Mucosa of stomach (tissue), 1 donor: ENCODE data around the gene KIF17.

ENCODE experiments used
- H3K27me3 ChIP-seq: one replicate; pipeline ENCODE4 v1.7.0; 2013; ENCODE audit warnings: mild to moderate bottlenecking, low read length; ENCODE audit not compliant: control insufficient read depth, insufficient read depth
- H3K36me3 ChIP-seq: one replicate; pipeline ENCODE4 v1.7.0; 2013; ENCODE audit warnings: low read length; ENCODE audit not compliant: control insufficient read depth, insufficient read depth
- H3K4me1 ChIP-seq: one replicate; pipeline ENCODE4 v1.7.0; 2013; ENCODE audit warnings: mild to moderate bottlenecking, low read length; ENCODE audit not compliant: control insufficient read depth, insufficient read depth
- H3K4me3 ChIP-seq: one replicate; pipeline ENCODE4 v1.7.0; 2013; ENCODE audit warnings: low read length
- H3K9ac ChIP-seq: one replicate; pipeline ENCODE4 v1.7.0; 2013; ENCODE audit warnings: mild to moderate bottlenecking, low read length, moderate library complexity
- H3K9me3 ChIP-seq: one replicate; pipeline ENCODE4 v1.7.0; 2013; ENCODE audit warnings: mild to moderate bottlenecking, low read length, moderate library complexity; ENCODE audit not compliant: control insufficient read depth
- donor health status: Pancreatic carcinoma.

The KIF17 gene

DNA sequence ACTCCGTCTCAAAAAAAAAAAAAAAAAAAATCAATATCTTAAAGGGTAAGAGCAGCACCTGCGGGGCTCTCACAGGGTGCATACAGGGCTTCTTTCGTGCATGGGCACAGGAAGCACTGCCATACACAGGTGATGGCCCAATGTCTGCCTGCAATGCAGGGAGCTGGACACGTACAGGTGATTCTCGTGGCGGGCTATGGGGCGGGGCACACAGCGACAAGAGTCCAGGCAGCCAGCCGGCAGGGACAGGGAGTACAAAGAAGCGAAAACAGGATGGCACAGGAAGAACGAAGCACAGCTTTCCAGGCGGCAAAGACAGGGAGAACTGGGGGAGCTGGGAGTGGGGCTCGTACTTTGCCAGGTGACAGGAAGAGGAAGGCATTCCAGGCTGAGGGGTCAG lies 1.6 kb downstream of the KIF17 start:
- H3K4me3 ChIP-seq: no peak overlapping the region
- peaks cover 28% of the 10 kb centered on the region for H3K27me3 ChIP-seq
- H3K4me1 ChIP-seq: no peaks in the 10 kb centered on the region
- no peak overlapping the region for H3K9ac ChIP-seq
- no peaks in the 10 kb centered on the region for H3K36me3 ChIP-seq
- no peaks in the 10 kb centered on the region for H3K9me3 ChIP-seq

GRCh38 chr1:20715406-20715805 lies 2.4 kb downstream of the KIF17 start:
- Histone ChIP-seq H3K9me3 (no peaks in the 10 kb centered on the region), H3K9ac (no peak overlapping the region), H3K4me3 (no peak overlapping the region), H3K27me3 (peaks cover 27% of the 10 kb centered on the region), H3K4me1 (no peaks in the 10 kb centered on the region), H3K36me3 (no peaks in the 10 kb centered on the region)

- no peaks in the 10 kb centered on the region for H3K4me1 ChIP-seq
- H3K9ac ChIP-seq: no peak overlapping the region
- no peaks in the 10 kb centered on the region for H3K9me3 ChIP-seq
- H3K36me3 ChIP-seq: no peaks in the 10 kb centered on the region
- H3K4me3 ChIP-seq: no peak overlapping the region
- peaks cover 26% of the 10 kb centered on the region for H3K27me3 ChIP-seq
These were observed 4.4 kb downstream of the KIF17 start for GRCh38 chr1:20713440-20713839.

DNA sequence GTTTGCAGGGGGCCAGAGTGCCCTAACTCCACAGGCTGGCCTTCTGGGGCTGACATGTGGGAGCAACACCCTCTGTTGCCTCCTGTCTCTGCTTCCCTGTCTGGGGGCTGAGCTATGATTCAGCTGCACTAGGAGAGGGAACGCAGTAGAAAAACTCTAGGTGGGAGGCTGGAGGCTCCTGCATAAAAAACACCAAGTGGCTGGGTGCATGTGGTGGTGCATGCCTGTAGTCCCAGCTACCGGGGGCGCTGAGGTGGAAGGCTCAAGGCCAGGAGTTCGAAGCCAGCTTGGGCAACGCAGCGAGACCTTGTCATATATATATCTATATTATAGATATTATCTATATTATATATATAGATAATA lies 5.6 kb downstream of the KIF17 start:
- H3K4me1 ChIP-seq: no peaks in the 10 kb centered on the region
- H3K36me3 ChIP-seq: no peaks in the 10 kb centered on the region
- peaks cover 24% of the 10 kb centered on the region for H3K27me3 ChIP-seq
- H3K9me3 ChIP-seq: no peaks in the 10 kb centered on the region
- H3K9ac ChIP-seq: no peak overlapping the region
- H3K4me3 ChIP-seq: no peak overlapping the region

DNA sequence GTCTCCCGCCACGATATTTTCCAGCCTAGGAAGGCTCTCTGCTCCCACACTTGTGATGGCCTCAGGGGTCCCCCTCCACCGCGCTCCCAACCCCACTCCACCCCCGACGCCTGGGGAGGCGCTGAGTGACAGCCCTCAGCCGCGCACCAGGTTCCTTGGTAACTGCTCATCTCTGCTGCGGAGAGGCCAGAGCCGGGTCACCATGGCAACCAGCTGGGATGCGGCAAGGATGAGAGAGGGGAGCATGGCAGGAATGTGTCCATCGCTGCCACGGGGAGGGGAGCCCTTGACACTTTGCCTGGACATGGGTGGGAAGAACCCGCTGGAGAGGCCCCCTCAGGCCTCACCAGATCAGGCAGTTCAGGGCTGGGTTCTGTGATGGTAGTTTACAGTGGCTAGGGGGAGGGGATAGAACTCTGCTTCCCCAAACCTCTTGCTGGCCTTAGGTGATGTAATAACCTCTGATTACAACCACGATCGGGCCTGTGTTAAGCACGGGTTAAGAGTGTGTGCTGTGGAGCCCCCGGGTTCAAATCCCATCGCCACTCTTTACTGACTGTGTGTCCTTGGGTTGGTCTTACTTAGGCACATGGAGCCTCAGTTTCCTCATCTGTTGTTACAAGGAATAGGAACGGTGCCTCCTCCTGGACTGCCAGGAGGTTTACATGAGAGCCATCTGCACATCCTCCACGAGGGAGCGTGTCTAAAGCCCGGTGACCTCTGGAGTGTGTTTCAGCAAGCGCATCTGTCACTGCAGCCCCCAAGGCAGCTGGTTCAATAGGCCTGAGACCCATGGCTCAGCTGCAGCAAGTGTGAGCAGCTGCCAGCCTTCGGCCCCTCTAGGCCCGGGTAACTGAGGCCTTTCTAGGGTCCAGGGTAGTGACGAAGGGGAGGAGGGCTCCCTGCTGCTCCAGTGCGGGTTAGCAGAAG lies 6.3 kb downstream of the KIF17 start:
- Histone ChIP-seq H3K4me1 (no peaks in the 10 kb centered on the region), H3K27me3 (peaks cover 18% of the 10 kb centered on the region), H3K4me3 (no peak overlapping the region), H3K36me3 (no peaks in the 10 kb centered on the region), H3K9me3 (no peaks in the 10 kb centered on the region), H3K9ac (no peak overlapping the region)

DNA sequence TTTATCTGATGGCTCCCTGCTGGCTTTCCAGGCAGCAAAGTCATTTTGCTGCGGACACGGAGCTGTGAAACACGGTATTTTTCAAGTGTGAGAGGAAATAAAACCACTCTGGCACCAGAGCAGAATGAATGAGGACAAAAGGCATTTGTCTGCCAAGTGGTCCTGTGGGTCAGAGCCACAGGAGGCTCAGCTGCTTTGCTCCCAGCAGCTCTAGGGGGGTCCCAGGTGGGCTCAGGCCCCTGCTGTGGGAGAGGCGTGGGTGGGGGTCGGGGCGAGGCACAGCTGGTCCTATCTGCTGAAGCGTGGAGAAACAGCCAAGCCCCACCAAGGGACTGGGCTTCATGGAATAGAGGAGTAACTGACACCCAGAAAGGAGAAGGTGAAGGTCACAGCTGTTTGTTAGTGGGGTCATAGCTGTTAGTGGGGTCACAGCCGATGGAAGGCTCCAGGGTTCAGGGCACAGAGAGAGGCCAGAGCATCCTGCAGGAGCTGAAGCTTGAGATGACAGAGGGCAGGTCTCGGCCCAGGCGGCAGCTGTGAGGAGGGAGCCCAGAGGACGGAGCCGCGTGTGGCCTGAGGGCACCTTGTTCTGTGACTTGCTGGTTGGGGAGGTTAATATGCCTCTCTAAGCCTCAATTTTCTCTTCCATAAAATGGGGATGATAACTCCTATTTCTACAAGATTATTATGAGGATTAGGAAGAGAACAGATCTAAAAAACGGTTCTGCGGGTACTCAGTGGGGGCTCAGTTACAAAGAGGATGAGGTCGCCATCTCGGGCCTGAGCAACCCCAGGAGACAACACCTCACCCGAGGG lies 7.1 kb downstream of the KIF17 start:
- H3K4me1 ChIP-seq: no peaks in the 10 kb centered on the region
- H3K27me3 ChIP-seq: peaks cover 11% of the 10 kb centered on the region
- H3K9ac ChIP-seq: no peak overlapping the region
- H3K4me3 ChIP-seq: no peak overlapping the region
- no peaks in the 10 kb centered on the region for H3K9me3 ChIP-seq
- H3K36me3 ChIP-seq: no peaks in the 10 kb centered on the region

GRCh38 chr1:20709868-20710267 lies 7.9 kb downstream of the KIF17 start:
- no peaks in the 10 kb centered on the region for H3K9me3 ChIP-seq
- H3K36me3 ChIP-seq: no peaks in the 10 kb centered on the region
- H3K9ac ChIP-seq: no peak overlapping the region
- H3K27me3 ChIP-seq: peaks cover 4% of the 10 kb centered on the region
- H3K4me3 ChIP-seq: no peak overlapping the region
- H3K4me1 ChIP-seq: no peaks in the 10 kb centered on the region

GRCh38 chr1:20708891-20709290 lies 8.9 kb downstream of the KIF17 start:
- Histone ChIP-seq H3K9me3 (no peaks in the 10 kb centered on the region), H3K36me3 (no peaks in the 10 kb centered on the region), H3K27me3 (peaks cover 3% of the 10 kb centered on the region), H3K9ac (no peak overlapping the region), H3K4me1 (no peaks in the 10 kb centered on the region), H3K4me3 (no peak overlapping the region)

- Histone ChIP-seq H3K9ac (no peak overlapping the region), H3K4me1 (no peaks in the 10 kb centered on the region), H3K4me3 (no peak overlapping the region)
These were observed 9.8 kb downstream of the KIF17 start for GRCh38 chr1:20708057-20708456.

DNA sequence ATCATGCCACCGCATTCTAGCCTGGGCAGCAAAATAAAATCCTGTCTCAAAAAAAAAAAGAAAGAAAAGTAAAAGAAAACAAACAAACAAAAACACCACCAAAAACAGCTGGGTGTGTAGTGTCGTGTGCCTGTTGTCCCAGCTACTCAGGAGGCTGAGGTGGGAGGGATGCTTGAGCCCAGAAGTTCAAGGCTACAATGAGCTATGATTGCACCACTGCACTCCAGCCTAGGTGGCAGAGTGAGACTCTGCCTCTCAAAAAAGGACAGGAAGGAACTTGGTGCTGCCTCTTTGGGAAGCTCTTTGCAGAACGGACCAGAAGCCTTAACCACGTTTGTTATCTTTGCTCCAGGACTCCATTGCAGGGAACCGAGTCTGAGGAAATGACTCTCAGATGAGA lies 11.0 kb downstream of the KIF17 start:
- Histone ChIP-seq H3K9me3 (no peaks in the 10 kb centered on the region), H3K9ac (no peak overlapping the region), H3K4me3 (no peak overlapping the region)

More at GRCh38 chr1:20708057-20708456, 9.8 kb downstream of the KIF17 start:
- H3K9me3 ChIP-seq: no peaks in the 10 kb centered on the region
- H3K27me3 ChIP-seq: peaks cover 3% of the 10 kb centered on the region
- no peaks in the 10 kb centered on the region for H3K36me3 ChIP-seq

GRCh38 chr1:20705203-20705755 lies 12.5 kb downstream of the KIF17 start:
- H3K9me3 ChIP-seq: no peaks in the 10 kb centered on the region
- H3K4me3 ChIP-seq: no peak overlapping the region
- H3K9ac ChIP-seq: no peak overlapping the region
- no peaks in the 10 kb centered on the region for H3K27me3 ChIP-seq
- H3K4me1 ChIP-seq: no peaks in the 10 kb centered on the region
- H3K36me3 ChIP-seq: no peaks in the 10 kb centered on the region

More for the DNA sequence above, 11.0 kb downstream of the KIF17 start:
- H3K36me3 ChIP-seq: no peaks in the 10 kb centered on the region
- peaks cover 3% of the 10 kb centered on the region for H3K27me3 ChIP-seq
- no peaks in the 10 kb centered on the region for H3K4me1 ChIP-seq
